IMR-90 (cell line): Measurements from ENCODE around the gene NEK2. TPM values are rescaled to one million over a fixed set of nuclear protein-coding genes. Genes with fewer than 3 reads are reported as not detected.

Experiments used
- ATAC-seq: fragments of 200-7000 bp; cut with Tn5 transposase; 2 replicates; pipeline ENCODE4 v1.9.1; 2020; ENCODE audit warnings: low read depth, mild to moderate bottlenecking, moderate library complexity
- BruUV-seq: library from RNA; stranded (reverse); fragments of 400-500 nt; replicated peaks from 2 replicates; lab custom pipeline; 2021; lab: Mats Ljungman, UMichigan
- CTCF ChIA-PET: fragments of 300-600 bp; formaldehyde crosslinking; extraction: SDS; loops from one replicate; lab custom pipeline; 2021; ENCODE audit warnings: antibody characterized with exemption; lab: Yijun Ruan, JAX
- POLR2A ChIA-PET: fragments of 300-600 bp; sonication (Branson Sonifier 250); formaldehyde crosslinking; loops from one replicate; lab custom pipeline; 2022; ENCODE audit warnings: antibody characterized with exemption; ENCODE audit not compliant: unreplicated experiment; lab: Charles Lee
- DNase-seq: peaks from one replicate; pipeline ENCODE4 v3.0.0; 2013
- H2AFZ ChIP-seq: replicated peaks from 2 replicates; pipeline ENCODE3; 2013; ENCODE audit warnings: low read length, mild to moderate bottlenecking; ENCODE audit not compliant: poor library complexity
- H2AK5ac ChIP-seq: 2 replicates; pipeline ENCODE4 v1.6.1; 2013; ENCODE audit warnings: low read depth, low read length, inconsistent platforms
- H2AK9ac ChIP-seq: replicated peaks from 2 replicates; pipeline ENCODE3; 2013; ENCODE audit warnings: mild to moderate bottlenecking, low read depth, low read length, moderate library complexity; ENCODE audit not compliant: poor library complexity
- H2BK120ac ChIP-seq: 2 replicates; pipeline ENCODE4 v1.6.1; 2013; ENCODE audit warnings: low read depth, low read length, inconsistent platforms
- H2BK15ac ChIP-seq: 3 replicates; pipeline ENCODE4 v1.6.1; 2013; ENCODE audit warnings: low read depth, low read length, inconsistent platforms
- H2BK20ac ChIP-seq: 2 replicates; pipeline ENCODE4 v1.6.1; 2013; ENCODE audit warnings: low read depth, mild to moderate bottlenecking, inconsistent platforms, low read length, moderate library complexity
- H2BK5ac ChIP-seq: 2 replicates; pipeline ENCODE4 v1.6.1; 2013; ENCODE audit warnings: mild to moderate bottlenecking, low read depth, low read length, inconsistent platforms; ENCODE audit not compliant: poor library complexity, severe bottlenecking
- H3K14ac ChIP-seq: replicated peaks from 2 replicates; pipeline ENCODE4 v1.6.1; 2013; ENCODE audit warnings: low read depth, low read length, inconsistent platforms
- H3K18ac ChIP-seq: 2 replicates; pipeline ENCODE4 v1.6.1; 2013; ENCODE audit warnings: low read depth, low read length, control low read depth
- H3K23ac ChIP-seq: 2 replicates; pipeline ENCODE4 v1.6.1; 2013; ENCODE audit warnings: low read depth, low read length, inconsistent platforms
- H3K27ac ChIP-seq: 2 replicates; pipeline ENCODE4 v1.5.1; 2013; ENCODE audit warnings: mild to moderate bottlenecking, control low read depth, low read length; ENCODE audit not compliant: insufficient read depth
- H3K27me3 ChIP-seq: 2 replicates; pipeline ENCODE4 v1.6.1; 2013; ENCODE audit warnings: low read length; ENCODE audit not compliant: control insufficient read depth, insufficient read depth
- H3K36me3 ChIP-seq: 2 replicates; pipeline ENCODE4 v1.6.1; 2013; ENCODE audit warnings: low read length, mixed read lengths; ENCODE audit not compliant: control insufficient read depth, insufficient read depth
- H3K4ac ChIP-seq: 2 replicates; pipeline ENCODE4 v1.6.1; 2013; ENCODE audit warnings: low read depth, low read length, inconsistent platforms
- H3K4me1 ChIP-seq: 2 replicates; pipeline ENCODE4 v1.6.1; 2013; ENCODE audit warnings: low read length, mixed read lengths; ENCODE audit not compliant: control insufficient read depth, insufficient read depth
- H3K4me2 ChIP-seq: 2 replicates; pipeline ENCODE4 v1.6.1; 2013; ENCODE audit warnings: low read depth, mild to moderate bottlenecking, control low read depth, low read length, moderate library complexity
- H3K4me3 ChIP-seq: 2 replicates; pipeline ENCODE4 v1.5.1; 2013; ENCODE audit warnings: low read depth, mild to moderate bottlenecking, control low read depth, low read length, moderate library complexity; ENCODE audit not compliant: insufficient read depth
- H3K56ac ChIP-seq: 2 replicates; pipeline ENCODE4 v1.6.1; 2013; ENCODE audit warnings: low read length, inconsistent platforms; ENCODE audit not compliant: insufficient read depth; ENCODE audit errors: extremely low read depth
- H3K79me1 ChIP-seq, 2 experiments: 2 replicates each; pipeline ENCODE4 v1.6.1; 2013; ENCODE audit warnings: low read length in 2 of 2, inconsistent platforms in 1 of 2, low read depth in 1 of 2
- H3K9ac ChIP-seq: 2 replicates; pipeline ENCODE4 v1.6.1; 2013; ENCODE audit warnings: low read depth, low read length, control low read depth
- H3K9me1 ChIP-seq: 2 replicates; pipeline ENCODE4 v1.6.1; 2013; ENCODE audit warnings: low read length, inconsistent platforms; ENCODE audit not compliant: insufficient read depth
- H3K9me3 ChIP-seq: 2 replicates; pipeline ENCODE4 v1.6.1; 2013; ENCODE audit warnings: low read length; ENCODE audit not compliant: control insufficient read depth, insufficient read depth
- H4K20me1 ChIP-seq: 2 replicates; pipeline ENCODE4 v1.6.1; 2013; ENCODE audit warnings: low read length, inconsistent platforms; ENCODE audit not compliant: insufficient read depth
- H4K5ac ChIP-seq: 2 replicates; pipeline ENCODE4 v1.6.1; 2013; ENCODE audit warnings: mild to moderate bottlenecking, low read depth, low read length, control low read depth
- H4K8ac ChIP-seq, 2 experiments: 2 replicates each; pipeline ENCODE4 v1.6.1; 2013; ENCODE audit warnings: low read depth in 2 of 2, low read length in 2 of 2, control low read depth in 1 of 2, inconsistent platforms in 1 of 2
- H4K91ac ChIP-seq: 2 replicates; pipeline ENCODE4 v1.6.1; 2013; ENCODE audit warnings: low read depth, low read length, inconsistent platforms; ENCODE audit not compliant: insufficient read depth
- BHLHE40 ChIP-seq: fragments of 150-350 bp; IDR thresholded peaks from 2 replicates; pipeline ENCODE4 v1.6.1; 2016; ENCODE audit warnings: mild to moderate bottlenecking, low read depth, low read length
- CEBPB ChIP-seq: IDR thresholded peaks from 2 replicates; pipeline ENCODE4 v1.6.1; 2012; ENCODE audit warnings: low read depth, low read length, improper control_type of control experiment
- CHD1 ChIP-seq: IDR thresholded peaks from 2 replicates; pipeline ENCODE4 v1.6.1; 2012; ENCODE audit warnings: low read depth, low read length, improper control_type of control experiment
- FOS ChIP-seq: fragments of 150-350 bp; IDR thresholded peaks from 2 replicates; pipeline ENCODE4 v1.6.1; 2016; ENCODE audit warnings: low read depth, low read length
- MAFK ChIP-seq: IDR thresholded peaks from 2 replicates; pipeline ENCODE4 v1.6.1; 2012; ENCODE audit warnings: low read depth, low read length, improper control_type of control experiment
- MAZ ChIP-seq: IDR thresholded peaks from 2 replicates; pipeline ENCODE4 v1.6.1; 2012; ENCODE audit warnings: low read depth, mild to moderate bottlenecking, low read length, improper control_type of control experiment, moderate library complexity, borderline replicate concordance
- MXI1 ChIP-seq: IDR thresholded peaks from 2 replicates; pipeline ENCODE4 v1.6.1; 2012; ENCODE audit warnings: low read depth, mild to moderate bottlenecking, low read length, moderate library complexity, borderline replicate concordance
- NFE2L2 ChIP-seq: fragments of 150-350 bp; IDR thresholded peaks from 2 replicates; pipeline ENCODE4 v1.6.1; 2016; ENCODE audit warnings: low read depth, mild to moderate bottlenecking, low read length
- POLR2A ChIP-seq: IDR thresholded peaks from 2 replicates; pipeline ENCODE4 v1.6.1; 2012; ENCODE audit warnings: mild to moderate bottlenecking, low read depth, low read length
- RAD21 ChIP-seq: IDR thresholded peaks from 2 replicates; pipeline ENCODE4 v1.6.1; 2012; ENCODE audit warnings: low read length, improper control_type of control experiment
- RCOR1 ChIP-seq: IDR thresholded peaks from 2 replicates; pipeline ENCODE4 v1.6.1; 2012; ENCODE audit warnings: mild to moderate bottlenecking, low read length, improper control_type of control experiment; ENCODE audit not compliant: insufficient replicate concordance
- RFX5 ChIP-seq: IDR thresholded peaks from 2 replicates; pipeline ENCODE4 v1.8.0; 2012; ENCODE audit warnings: low read depth, mild to moderate bottlenecking, low read length, moderate library complexity
- SMC3 ChIP-seq: fragments of 150-350 bp; IDR thresholded peaks from 2 replicates; pipeline ENCODE4 v1.6.1; 2016; ENCODE audit warnings: low read depth, mild to moderate bottlenecking, antibody characterized with exemption, low read length, moderate library complexity
- WGBS, 2 experiments: methylation state at CpG; one replicate each; pipeline versions ENCODE4 v1.1.5 to v1.1.7; 2013; ENCODE audit warnings: missing lambda C conversion rate in 2 of 2; ENCODE audit not compliant: insufficient read length in 1 of 2; ENCODE audit errors: extremely low coverage in 2 of 2; 5-methylcytosine and 5-hydroxymethylcytosine counted together
- dilution Hi-C: fragments of 300-500 bp; cut with HindIII; formaldehyde crosslinking; loops from one replicate; pipeline ENCODE4 v1.14.3; 2018; ENCODE audit warnings: low sequenced_read_pairs; ENCODE audit not compliant: unreplicated experiment
- in situ Hi-C: fragments of 300-500 bp; cut with MboI; formaldehyde crosslinking; loops from 3 replicates; pipeline ENCODE4 v1.14.3; 2019; ENCODE audit warnings: low sequenced_read_pairs, inconsistent platforms, mixed read lengths
- intact Hi-C: fragments of 100-400 bp; cut with micrococcal nuclease; formaldehyde crosslinking; loops from 2 replicates; pipeline ENCODE4 v1.10.0; 2022
- polyA plus RNA-seq, 3 experiments: library from polyadenylated mRNA; depleted of rRNA; stranded (reverse); fragments of >200 nt; gene quantifications; 2 replicates each; pipeline ENCODE4 v1.2.3, GENCODE V29; 2012; ENCODE audit warnings: low replicate concordance in 1 of 3
- total RNA-seq: library from RNA; depleted of rRNA; stranded (reverse); fragments of >200 nt; gene quantifications from 2 replicates; pipeline ENCODE4 v1.2.3, GENCODE V29; 2012
- TF ChIP-seq, protein P1 (sequence below): fragments of 150-350 bp; IDR thresholded peaks from 2 replicates; pipeline ENCODE4 v1.6.1; 2017; ENCODE audit warnings: mild to moderate bottlenecking, antibody characterized with exemption, low read length, low read depth
- TF ChIP-seq, protein P2 (sequence below): conservative IDR thresholded peaks from 2 replicates; pipeline ENCODE4 v1.5.1; 2012; ENCODE audit warnings: mild to moderate bottlenecking, low read depth, low read length, improper control_type of control experiment
- TF ChIP-seq, protein P3 (sequence below): fragments of 150-350 bp; IDR thresholded peaks from 2 replicates; pipeline ENCODE4 v1.6.1; 2016; ENCODE audit warnings: low read depth, mild to moderate bottlenecking, low read length, moderate library complexity, borderline replicate concordance

Gene NEK2
- total and polyA plus RNA-seq, 2 of the 4 experiments (the other 2 are of a cell fraction): 9.9 to 26.0 TPM

DNA sequence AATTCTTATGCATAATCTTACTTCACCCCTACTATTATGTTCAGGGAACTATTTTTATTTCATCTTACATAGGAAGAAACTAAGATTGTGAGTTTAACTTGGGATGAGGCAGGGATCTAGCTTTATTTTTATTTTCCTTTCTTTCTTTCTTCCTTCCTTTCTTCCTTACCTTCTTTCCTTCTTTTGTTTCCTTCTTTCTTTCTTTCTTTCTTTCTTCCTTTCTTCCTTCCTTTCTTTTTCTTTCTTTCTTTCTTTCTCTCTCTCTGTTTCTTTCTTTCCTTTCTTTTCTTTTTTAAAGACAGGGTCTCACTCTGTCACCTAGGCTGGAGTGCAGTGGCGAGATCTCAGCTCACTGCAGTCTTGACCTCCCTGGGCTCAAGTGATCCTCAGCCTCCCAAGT, 28.9 kb downstream of the NEK2 start:
- Histone ChIP-seq H4K20me1 (no peaks in the 10 kb centered on the region), H3K56ac (no peak overlapping the region), H2AK9ac (no peak overlapping the region), H3K36me3 (no peaks in the 10 kb centered on the region), H4K5ac (no peak overlapping the region), H4K91ac (no peak overlapping the region), H4K8ac (no peak overlapping the region), H3K4ac (no peak overlapping the region), H3K27ac (no peak overlapping the region), H2BK15ac (no peak overlapping the region), H3K4me3 (no peak overlapping the region), H2AFZ (no peak overlapping the region), H3K9ac (no peak overlapping the region), H3K79me1 (no peaks in the 10 kb centered on the region), H2BK20ac (no peak overlapping the region), H3K4me2 (no peak overlapping the region), H3K4me1 (peaks cover 5% of the 10 kb centered on the region; the same call in 1 of the 2 replicates), H3K9me3 (no peaks in the 10 kb centered on the region), H3K27me3 (no peaks in the 10 kb centered on the region), H3K14ac (no peak overlapping the region), H2BK120ac (no peak overlapping the region), H3K23ac (no peak overlapping the region), H3K9me1 (no peaks in the 10 kb centered on the region), H2BK5ac (no peak overlapping the region), H3K18ac (no peak overlapping the region), H2AK5ac (no peak overlapping the region)
- ATAC-seq (no peak), DNase-seq (no peak)
- no peak for TF ChIP-seq CEBPB
- no peak for TF ChIP-seq MAFK
- no peak for TF ChIP-seq POLR2A
- no peak for TF ChIP-seq FOS
- no peak for TF ChIP-seq NFE2L2
- TF ChIP-seq RFX5: no peak
- no peak for TF ChIP-seq SMC3
- no peak for TF ChIP-seq MXI1
- no peak for TF ChIP-seq RCOR1
- no peak for TF ChIP-seq CHD1
- TF ChIP-seq, protein P1, sequence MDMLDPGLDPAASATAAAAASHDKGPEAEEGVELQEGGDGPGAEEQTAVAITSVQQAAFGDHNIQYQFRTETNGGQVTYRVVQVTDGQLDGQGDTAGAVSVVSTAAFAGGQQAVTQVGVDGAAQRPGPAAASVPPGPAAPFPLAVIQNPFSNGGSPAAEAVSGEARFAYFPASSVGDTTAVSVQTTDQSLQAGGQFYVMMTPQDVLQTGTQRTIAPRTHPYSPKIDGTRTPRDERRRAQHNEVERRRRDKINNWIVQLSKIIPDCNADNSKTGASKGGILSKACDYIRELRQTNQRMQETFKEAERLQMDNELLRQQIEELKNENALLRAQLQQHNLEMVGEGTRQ: no peak
- TF ChIP-seq, protein P2, sequence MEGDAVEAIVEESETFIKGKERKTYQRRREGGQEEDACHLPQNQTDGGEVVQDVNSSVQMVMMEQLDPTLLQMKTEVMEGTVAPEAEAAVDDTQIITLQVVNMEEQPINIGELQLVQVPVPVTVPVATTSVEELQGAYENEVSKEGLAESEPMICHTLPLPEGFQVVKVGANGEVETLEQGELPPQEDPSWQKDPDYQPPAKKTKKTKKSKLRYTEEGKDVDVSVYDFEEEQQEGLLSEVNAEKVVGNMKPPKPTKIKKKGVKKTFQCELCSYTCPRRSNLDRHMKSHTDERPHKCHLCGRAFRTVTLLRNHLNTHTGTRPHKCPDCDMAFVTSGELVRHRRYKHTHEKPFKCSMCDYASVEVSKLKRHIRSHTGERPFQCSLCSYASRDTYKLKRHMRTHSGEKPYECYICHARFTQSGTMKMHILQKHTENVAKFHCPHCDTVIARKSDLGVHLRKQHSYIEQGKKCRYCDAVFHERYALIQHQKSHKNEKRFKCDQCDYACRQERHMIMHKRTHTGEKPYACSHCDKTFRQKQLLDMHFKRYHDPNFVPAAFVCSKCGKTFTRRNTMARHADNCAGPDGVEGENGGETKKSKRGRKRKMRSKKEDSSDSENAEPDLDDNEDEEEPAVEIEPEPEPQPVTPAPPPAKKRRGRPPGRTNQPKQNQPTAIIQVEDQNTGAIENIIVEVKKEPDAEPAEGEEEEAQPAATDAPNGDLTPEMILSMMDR: no peak
- TF ChIP-seq BHLHE40: no peak
- no peak for TF ChIP-seq RAD21
- no peak for TF ChIP-seq MAZ
- TF ChIP-seq, protein P3, sequence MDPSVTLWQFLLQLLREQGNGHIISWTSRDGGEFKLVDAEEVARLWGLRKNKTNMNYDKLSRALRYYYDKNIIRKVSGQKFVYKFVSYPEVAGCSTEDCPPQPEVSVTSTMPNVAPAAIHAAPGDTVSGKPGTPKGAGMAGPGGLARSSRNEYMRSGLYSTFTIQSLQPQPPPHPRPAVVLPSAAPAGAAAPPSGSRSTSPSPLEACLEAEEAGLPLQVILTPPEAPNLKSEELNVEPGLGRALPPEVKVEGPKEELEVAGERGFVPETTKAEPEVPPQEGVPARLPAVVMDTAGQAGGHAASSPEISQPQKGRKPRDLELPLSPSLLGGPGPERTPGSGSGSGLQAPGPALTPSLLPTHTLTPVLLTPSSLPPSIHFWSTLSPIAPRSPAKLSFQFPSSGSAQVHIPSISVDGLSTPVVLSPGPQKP: no peak
- no TSS peak for BruUV-seq
- intact Hi-C loops: no loop called here
- CTCF ChIA-PET: no interaction called here
- in situ Hi-C loops: loop anchor here (5.0 kb wide), 1 partner anchor 324 kb away; no protein-coding TSS in a partner anchor
- dilution Hi-C loops: no loop called here
- WGBS, 2 experiments: 100% methylated on average over 1 of the region's 1 CpG; no CpG with 5 or more reads in 1 of the 2 experiments
- POLR2A ChIA-PET: no interaction called here
